ENCODE data around the gene PARD3B.

DNA sequence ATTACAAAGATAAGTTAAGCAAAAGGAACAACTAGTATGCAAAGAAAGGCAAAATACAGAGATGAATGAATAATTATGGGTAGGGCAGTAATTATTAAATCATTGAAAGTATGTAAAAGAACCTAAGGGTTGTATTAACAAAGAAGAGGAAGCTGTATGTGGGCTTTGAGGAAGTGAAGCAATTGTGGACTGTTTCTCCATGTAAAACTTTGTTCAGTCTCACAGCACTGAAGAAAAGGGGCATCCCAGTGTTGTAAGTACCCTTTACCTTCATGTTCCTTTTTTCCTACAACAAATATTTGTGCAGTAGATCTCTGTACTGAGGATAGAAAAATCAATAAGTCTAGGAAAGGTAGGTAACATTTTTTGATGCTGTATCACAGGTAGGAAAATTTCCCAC lies 748.3 kb downstream of the PARD3B start:
- no peak for TF ChIP-seq GATA1 (IDR thresholded peaks at IDR 0.05; ENCODE audit: low read depth, low read length)
- TF ChIP-seq POLR2A (IDR thresholded peaks at IDR 0.05; ENCODE audit: low read length) = no peak

Data from erythroblast (primary cell).